ENCODE data around the gene SDCCAG8.

- TF ChIP-seq CTCF (IDR thresholded peaks at IDR 0.05) (no peak), ZFX (IDR thresholded peaks at IDR 0.05; ENCODE audit: borderline replicate concordance) (no peak)
These were observed 60.6 kb downstream of the SDCCAG8 start for GRCh38 chr1:243316366-243316989.
